22Rv1 (cell line): ENCODE measurements around the gene DENND6A.

ENCODE experiments used
- H3K27ac ChIP-seq: fragments of 450-650 bp; 2 replicates; pipeline ENCODE4 v1.5.1; 2017
- ZFX ChIP-seq: fragments of 450-650 bp; IDR thresholded peaks from 2 replicates; pipeline ENCODE4 v1.6.1; 2017; ENCODE audit warnings: antibody characterized with exemption, borderline replicate concordance
- TF ChIP-seq, protein P1 (sequence below): fragments of 450-650 bp; IDR thresholded peaks from 2 replicates; pipeline ENCODE4 v1.5.1; 2017; ENCODE audit warnings: mild to moderate bottlenecking

DENND6A gene

DNA sequence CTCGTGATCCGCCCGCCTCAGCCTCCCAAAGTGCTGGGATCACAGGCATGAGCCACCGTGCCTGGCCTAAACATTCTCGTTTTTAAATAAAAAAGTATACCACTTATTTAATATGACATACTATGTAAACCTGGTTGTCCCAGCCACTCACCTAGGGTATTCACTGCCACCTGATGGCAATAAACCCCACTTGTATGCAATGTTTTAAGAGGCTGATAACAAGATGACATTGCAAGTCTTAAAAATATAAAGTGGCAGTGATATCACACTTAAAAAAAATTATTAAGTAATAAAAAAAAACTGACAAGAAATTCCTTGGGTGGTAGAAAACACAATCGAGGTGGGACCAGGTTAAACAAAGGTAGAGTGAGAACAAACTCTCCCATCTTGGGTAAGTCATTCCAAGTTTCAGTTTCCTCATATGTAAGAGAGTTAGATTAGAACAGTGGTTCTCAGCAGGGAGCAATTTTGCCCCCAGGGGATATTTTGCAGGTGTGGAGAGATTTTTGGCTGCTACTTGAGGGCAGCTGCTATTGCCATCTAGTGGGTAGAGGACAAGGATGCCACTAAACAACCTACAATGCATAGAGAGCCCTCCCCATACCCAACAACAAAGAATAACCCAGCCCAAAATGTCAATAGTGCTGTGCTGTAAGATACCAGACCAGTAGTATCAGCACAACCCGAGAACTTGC, 110.3 kb downstream of the DENND6A start:
- H3K27ac ChIP-seq, result peak overlapping the region; percentile 28
- TF ChIP-seq, protein P1, sequence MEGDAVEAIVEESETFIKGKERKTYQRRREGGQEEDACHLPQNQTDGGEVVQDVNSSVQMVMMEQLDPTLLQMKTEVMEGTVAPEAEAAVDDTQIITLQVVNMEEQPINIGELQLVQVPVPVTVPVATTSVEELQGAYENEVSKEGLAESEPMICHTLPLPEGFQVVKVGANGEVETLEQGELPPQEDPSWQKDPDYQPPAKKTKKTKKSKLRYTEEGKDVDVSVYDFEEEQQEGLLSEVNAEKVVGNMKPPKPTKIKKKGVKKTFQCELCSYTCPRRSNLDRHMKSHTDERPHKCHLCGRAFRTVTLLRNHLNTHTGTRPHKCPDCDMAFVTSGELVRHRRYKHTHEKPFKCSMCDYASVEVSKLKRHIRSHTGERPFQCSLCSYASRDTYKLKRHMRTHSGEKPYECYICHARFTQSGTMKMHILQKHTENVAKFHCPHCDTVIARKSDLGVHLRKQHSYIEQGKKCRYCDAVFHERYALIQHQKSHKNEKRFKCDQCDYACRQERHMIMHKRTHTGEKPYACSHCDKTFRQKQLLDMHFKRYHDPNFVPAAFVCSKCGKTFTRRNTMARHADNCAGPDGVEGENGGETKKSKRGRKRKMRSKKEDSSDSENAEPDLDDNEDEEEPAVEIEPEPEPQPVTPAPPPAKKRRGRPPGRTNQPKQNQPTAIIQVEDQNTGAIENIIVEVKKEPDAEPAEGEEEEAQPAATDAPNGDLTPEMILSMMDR, result peak; percentile 75
- no peak for TF ChIP-seq ZFX

DNA sequence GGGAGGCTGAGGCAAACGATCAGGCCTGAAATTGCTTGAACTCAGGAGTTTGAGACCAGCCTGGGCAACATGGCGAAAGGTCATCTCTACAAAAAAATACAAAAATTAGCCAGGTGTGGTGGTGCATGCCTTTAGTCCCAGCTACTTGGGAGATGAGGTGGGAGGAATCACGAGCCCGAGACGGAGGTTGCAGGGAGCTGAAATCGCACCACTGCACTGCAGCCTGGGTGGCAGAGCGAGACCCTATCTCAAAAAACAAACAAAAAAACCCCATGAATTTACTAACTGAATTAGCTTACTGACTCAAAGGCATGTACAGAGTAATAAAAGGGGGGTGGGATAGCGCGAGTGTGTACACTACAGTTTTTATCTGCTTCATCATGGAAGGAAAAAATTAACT, 115.1 kb downstream of the DENND6A start:
- TF ChIP-seq ZFX, result no peak
- TF ChIP-seq, protein P1, result no peak
- H3K27ac ChIP-seq, result no peak overlapping the region

DNA sequence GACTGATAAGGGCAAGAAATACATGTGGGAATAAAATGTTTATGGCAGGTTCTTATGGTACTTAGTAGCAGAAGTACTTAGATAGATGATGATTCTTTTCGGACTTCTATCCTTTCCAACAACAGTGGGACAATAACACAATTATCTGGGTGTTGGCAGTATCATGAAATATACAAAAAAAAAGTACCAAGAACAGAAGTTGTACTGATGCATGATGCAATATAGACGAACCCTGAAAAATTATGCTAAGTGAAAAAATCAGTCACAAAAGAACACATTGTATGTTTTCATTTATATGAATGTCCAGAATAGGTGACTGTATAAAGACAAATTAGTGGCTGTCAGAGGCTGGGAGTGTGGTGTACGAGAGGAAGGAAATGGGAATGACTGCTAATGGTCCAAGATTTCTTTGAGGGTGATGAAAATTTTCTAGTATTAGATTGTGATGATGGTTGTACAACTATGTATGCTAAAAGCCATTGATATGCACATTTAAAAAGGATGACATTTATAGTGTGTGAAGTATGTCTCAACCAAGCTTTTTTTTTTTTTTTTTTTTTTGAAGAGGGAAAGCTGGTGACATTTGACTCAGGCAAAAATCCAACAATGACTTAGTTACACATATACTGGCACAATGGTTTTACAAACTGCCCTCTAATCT, 116.8 kb downstream of the DENND6A start:
- H3K27ac ChIP-seq, result no peak overlapping the region
- no peak for TF ChIP-seq ZFX
- TF ChIP-seq, protein P1, result no peak
